Panc1 (cell line): ENCODE data around the gene PTBP3. TPM values are rescaled to one million over a fixed set of nuclear protein-coding genes. Genes with fewer than 3 reads are reported as not detected.

Experiments used
- ATAC-seq: fragments of 200-7000 bp; cut with Tn5 transposase; 2 replicates; pipeline ENCODE4 v1.9.1; 2020; ENCODE audit warnings: mild to moderate bottlenecking, moderate library complexity
- BruUV-seq: library from RNA; stranded (reverse); fragments of 400-500 nt; replicated peaks from 2 replicates; lab custom pipeline; 2021; lab: Mats Ljungman, UMichigan
- CTCF ChIA-PET: fragments of 300-600 bp; sonication (Branson Sonifier 250); formaldehyde crosslinking; loops from one replicate; lab custom pipeline; 2022; ENCODE audit warnings: antibody characterized with exemption; lab: Charles Lee
- POLR2A ChIA-PET: fragments of 300-600 bp; sonication (Branson Sonifier 250); formaldehyde crosslinking; loops from one replicate; lab custom pipeline; 2022; ENCODE audit warnings: antibody characterized with exemption; lab: Charles Lee
- DNase-seq: peaks from one replicate; pipeline ENCODE4 v3.0.0-alpha.2; 2010; ENCODE audit warnings: low read depth, low spot score
- H3K27ac ChIP-seq: 2 replicates; pipeline ENCODE4 v1.5.1; 2011; ENCODE audit warnings: mild to moderate bottlenecking, low read length, inconsistent platforms
- H3K27me3 ChIP-seq: fragments of 200-500 bp; sonication (Bioruptor generic); 2 replicates; pipeline ENCODE4 v1.6.0; 2014; ENCODE audit warnings: low read length, inconsistent platforms; ENCODE audit not compliant: control insufficient read depth, insufficient read depth
- H3K36me3 ChIP-seq: fragments of 200-500 bp; sonication (Bioruptor generic); 2 replicates; pipeline ENCODE4 v1.5.1; 2014; ENCODE audit warnings: inconsistent platforms, mild to moderate bottlenecking, low read length, moderate library complexity; ENCODE audit not compliant: control insufficient read depth, insufficient read depth
- H3K4me1 ChIP-seq: 2 replicates; pipeline ENCODE4 v1.5.1; 2011; ENCODE audit warnings: inconsistent platforms, mild to moderate bottlenecking, low read length, moderate library complexity; ENCODE audit not compliant: control insufficient read depth, insufficient read depth
- H3K4me3 ChIP-seq, 2 experiments: 2 replicates each; pipeline ENCODE4 v1.5.1; 2011 to 2012; ENCODE audit warnings: low read depth in 2 of 2, low read length in 2 of 2, mild to moderate bottlenecking in 2 of 2, inconsistent platforms in 1 of 2, moderate library complexity in 1 of 2
- H3K9me3 ChIP-seq: fragments of 200-500 bp; sonication (Bioruptor generic); 2 replicates; pipeline ENCODE4 v1.5.1; 2014; ENCODE audit warnings: low read depth, mild to moderate bottlenecking, inconsistent platforms, low read length, moderate library complexity; ENCODE audit not compliant: control insufficient read depth, insufficient read depth
- CTCF ChIP-seq: fragments of 450-650 bp; IDR thresholded peaks from 2 replicates; pipeline ENCODE4 v1.5.1; 2017; ENCODE audit warnings: mild to moderate bottlenecking
- POLR2AphosphoS5 ChIP-seq: IDR thresholded peaks from 2 replicates; pipeline ENCODE4 v1.6.1; 2012; ENCODE audit warnings: mild to moderate bottlenecking, low read depth, low read length, moderate library complexity
- REST ChIP-seq, 2 experiments: IDR thresholded peaks; 2 replicates each; pipeline ENCODE4 v1.6.1; 2011 to 2012; ENCODE audit warnings: low read depth in 2 of 2, control low read depth in 1 of 2, low read length in 1 of 2, mild to moderate bottlenecking in 1 of 2, moderate library complexity in 1 of 2; ENCODE audit not compliant: insufficient read depth in 1 of 2
- SIN3A ChIP-seq: IDR thresholded peaks from 2 replicates; pipeline ENCODE4 v1.6.1; 2012; ENCODE audit warnings: low read depth, mild to moderate bottlenecking, low read length, moderate library complexity, borderline replicate concordance; ENCODE audit not compliant: insufficient read depth
- TCF7L2 ChIP-seq: IDR thresholded peaks from 2 replicates; pipeline ENCODE4 v1.6.1; 2011; ENCODE audit warnings: mild to moderate bottlenecking, low read depth, low read length, inconsistent platforms
- in situ Hi-C: cut with HindIII; loops from 2 replicates; pipeline ENCODE4 v1.10.0; 2016; ENCODE audit warnings: low sequenced_read_pairs, low pct_unique_long_range_greater_than_20kb
- intact Hi-C: fragments of 100-400 bp; cut with micrococcal nuclease; formaldehyde crosslinking; loops from one replicate; pipeline ENCODE4 v1.10.0; 2022; ENCODE audit not compliant: unreplicated experiment
- total RNA-seq: library from RNA; stranded (reverse); gene quantifications from one replicate; pipeline ENCODE4 v1.2.1, GENCODE V29; 2021; ENCODE audit not compliant: unreplicated experiment

The PTBP3 gene
- total RNA-seq, 1 experiment from 2014 or later = 82.5 TPM

DNA sequence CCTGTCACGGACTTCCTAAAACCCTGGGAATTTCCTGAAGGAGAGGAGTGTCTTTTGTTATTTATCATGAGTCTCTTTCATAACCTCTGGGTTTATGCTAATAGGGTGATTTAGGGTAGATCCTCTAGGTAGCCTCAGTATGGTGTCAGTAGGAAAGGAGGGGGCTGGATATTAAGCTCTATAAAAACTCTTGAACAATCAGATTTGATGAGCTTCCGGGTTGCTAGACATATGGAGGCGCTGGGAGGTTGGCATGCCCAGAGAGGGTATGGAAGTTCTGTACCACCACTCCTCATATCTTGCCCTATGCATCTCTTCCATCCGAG is 15.6 kb upstream of the PTBP3 start:
- TF ChIP-seq POLR2AphosphoS5 = no peak
- no peak for TF ChIP-seq REST (IDR thresholded peaks at IDR 0.05; ENCODE audit: insufficient read depth in 1 of 2, low read depth in 2 of 2, low read length in 1 of 2)
- no peak for TF ChIP-seq TCF7L2
- no peak for TF ChIP-seq CTCF
- no peak for TF ChIP-seq SIN3A
- H3K27me3 ChIP-seq = no peaks in the 10 kb centered on the region
- DNase-seq (no peak), ATAC-seq (peak; percentile 27; the same call in 1 of the 2 replicates)
- peak overlapping the region; percentile 77 for H3K27ac ChIP-seq
- no peaks in the 10 kb centered on the region for H3K36me3 ChIP-seq
- ChIA-PET POLR2A (no interaction called here), CTCF (no interaction called here)
- in situ Hi-C loops (no loop called here), intact Hi-C loops (no loop called here)
- H3K4me3 ChIP-seq = peak overlapping the region; percentile 34 to 66
- H3K9me3 ChIP-seq = no peaks in the 10 kb centered on the region
- BruUV-seq = no TSS peak
- H3K4me1 ChIP-seq = no peaks in the 10 kb centered on the region

DNA sequence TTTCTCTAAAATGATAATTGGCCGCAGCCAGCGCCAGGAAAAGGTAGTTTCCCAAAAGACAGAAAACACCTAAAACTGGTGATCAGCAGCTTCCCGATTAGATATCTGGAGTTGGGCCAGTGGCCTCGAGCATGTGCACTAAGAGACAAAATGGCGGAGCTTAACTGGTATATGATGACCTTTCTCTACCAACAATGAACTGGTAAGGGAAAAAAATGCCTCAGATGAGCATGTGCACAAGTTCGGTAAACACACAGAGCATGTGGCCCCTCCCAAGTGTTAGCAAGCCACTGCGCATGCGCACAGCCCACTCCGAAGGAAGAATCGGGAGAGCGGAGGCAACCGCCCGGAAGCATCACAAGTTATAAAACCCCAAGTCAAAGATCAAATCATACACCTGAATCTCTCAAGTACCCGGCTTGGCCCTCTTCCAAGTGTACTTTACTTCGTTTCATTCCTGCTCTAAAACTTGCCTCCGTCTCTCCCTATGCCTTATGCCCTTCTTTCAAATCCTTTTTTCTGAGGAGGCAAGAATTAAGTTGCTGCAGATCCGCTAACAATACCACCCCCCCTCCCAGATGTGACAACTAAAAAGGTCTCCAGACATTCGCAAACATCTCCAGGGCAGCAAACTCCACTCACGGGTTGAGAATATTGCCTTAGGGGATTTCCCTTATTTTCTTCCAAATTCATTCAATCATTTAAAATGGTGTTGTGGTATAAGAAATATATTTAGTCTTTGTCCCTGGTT is 15.0 kb upstream of the PTBP3 start:
- BruUV-seq = no TSS peak
- no peaks in the 10 kb centered on the region for H3K9me3 ChIP-seq
- ChIA-PET CTCF (no interaction called here), POLR2A (no interaction called here)
- no peaks in the 10 kb centered on the region for H3K36me3 ChIP-seq
- TF ChIP-seq POLR2AphosphoS5 (peak; percentile 57; the same call in 1 of the 2 replicates), REST (IDR thresholded peaks at IDR 0.05; ENCODE audit: insufficient read depth in 1 of 2, low read depth in 2 of 2, low read length in 1 of 2) (no peak), TCF7L2 (no peak; the same call in 1 of the 2 replicates), SIN3A (no peak), CTCF (no peak)
- ATAC-seq (peak; percentile 92), DNase-seq (no peak)
- no peaks in the 10 kb centered on the region for H3K27me3 ChIP-seq
- H3K4me1 ChIP-seq = no peaks in the 10 kb centered on the region
- H3K4me3 ChIP-seq = peak overlapping the region; percentile 34 to 66
- H3K27ac ChIP-seq = peak overlapping the region; percentile 77
- in situ Hi-C loops = no loop called here
- intact Hi-C loops = no loop called here
